GM13976 (cell line): ENCODE results near the gene CTAG1B.
"Not testable (repeated sequence)": the region's sequence is repeated elsewhere in the genome, so short reads cannot be mapped to it uniquely, and the experiment has no call there.

Experiments
- DNase-seq: peaks from one replicate; pipeline ENCODE4 v3.0.0; 2012; ENCODE audit warnings: low spot score
- in situ Hi-C: fragments of 300-500 bp; cut with MboI; formaldehyde crosslinking; loops from one replicate; pipeline ENCODE4 v1.12.0; 2022; ENCODE audit warnings: low sequenced_read_pairs, mixed read lengths, inconsistent platforms; ENCODE audit not compliant: unreplicated experiment
- TF ChIP-seq, protein P1 (sequence below): IDR thresholded peaks from 2 replicates; pipeline ENCODE4 v1.5.1; 2012; ENCODE audit warnings: borderline replicate concordance, mild to moderate bottlenecking; ENCODE audit not compliant: insufficient read depth; ENCODE audit errors: extremely low read depth, missing control alignments, control extremely low read depth

Gene CTAG1B

DNA sequence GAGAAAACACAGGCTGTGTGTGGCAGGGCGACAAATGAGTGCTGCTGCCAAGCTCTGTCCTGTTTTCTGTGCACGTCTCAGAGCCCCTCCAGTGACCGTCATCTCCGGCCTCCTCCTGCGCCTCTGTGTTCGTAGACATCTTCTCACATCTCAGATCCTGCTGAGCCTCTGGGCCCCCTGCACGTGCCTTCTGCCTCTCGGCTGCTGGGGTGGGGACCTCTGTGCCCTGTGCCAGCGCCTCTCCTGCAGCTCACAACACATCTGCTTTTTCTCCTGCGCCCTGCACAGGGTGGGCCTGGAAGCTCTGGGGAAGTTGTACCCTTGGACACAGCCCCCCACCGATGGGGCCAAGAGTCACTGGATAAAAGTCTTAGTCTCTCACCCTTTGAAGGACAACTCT lies 36.7 kb upstream of the CTAG1B start:
- no peak for DNase-seq
- in situ Hi-C loops, result no loop called here
- TF ChIP-seq, protein P1, sequence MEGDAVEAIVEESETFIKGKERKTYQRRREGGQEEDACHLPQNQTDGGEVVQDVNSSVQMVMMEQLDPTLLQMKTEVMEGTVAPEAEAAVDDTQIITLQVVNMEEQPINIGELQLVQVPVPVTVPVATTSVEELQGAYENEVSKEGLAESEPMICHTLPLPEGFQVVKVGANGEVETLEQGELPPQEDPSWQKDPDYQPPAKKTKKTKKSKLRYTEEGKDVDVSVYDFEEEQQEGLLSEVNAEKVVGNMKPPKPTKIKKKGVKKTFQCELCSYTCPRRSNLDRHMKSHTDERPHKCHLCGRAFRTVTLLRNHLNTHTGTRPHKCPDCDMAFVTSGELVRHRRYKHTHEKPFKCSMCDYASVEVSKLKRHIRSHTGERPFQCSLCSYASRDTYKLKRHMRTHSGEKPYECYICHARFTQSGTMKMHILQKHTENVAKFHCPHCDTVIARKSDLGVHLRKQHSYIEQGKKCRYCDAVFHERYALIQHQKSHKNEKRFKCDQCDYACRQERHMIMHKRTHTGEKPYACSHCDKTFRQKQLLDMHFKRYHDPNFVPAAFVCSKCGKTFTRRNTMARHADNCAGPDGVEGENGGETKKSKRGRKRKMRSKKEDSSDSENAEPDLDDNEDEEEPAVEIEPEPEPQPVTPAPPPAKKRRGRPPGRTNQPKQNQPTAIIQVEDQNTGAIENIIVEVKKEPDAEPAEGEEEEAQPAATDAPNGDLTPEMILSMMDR, result no peak

DNA sequence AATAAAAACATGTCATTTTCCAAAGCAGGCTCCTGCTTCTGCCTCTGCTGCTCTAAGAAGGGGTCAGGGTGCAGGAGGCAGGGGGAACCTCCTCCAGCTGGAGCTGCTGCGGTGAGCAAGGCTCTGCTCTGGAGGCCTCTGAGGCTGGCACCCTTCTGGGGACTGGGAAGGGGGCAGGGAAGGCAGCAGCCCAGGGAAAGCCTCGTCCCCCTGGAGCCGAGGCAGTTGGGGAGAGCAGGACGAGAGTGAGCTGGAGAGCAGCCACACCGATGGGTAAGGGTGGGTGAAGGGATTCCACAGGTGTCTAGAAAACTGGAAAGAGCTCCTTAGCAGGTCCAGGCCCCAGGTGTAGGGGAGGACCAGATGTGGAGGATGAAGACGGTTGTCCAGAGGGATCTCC lies 36.3 kb upstream of the CTAG1B start:
- TF ChIP-seq, protein P1, result no peak
- in situ Hi-C loops, result no loop called here

DNA sequence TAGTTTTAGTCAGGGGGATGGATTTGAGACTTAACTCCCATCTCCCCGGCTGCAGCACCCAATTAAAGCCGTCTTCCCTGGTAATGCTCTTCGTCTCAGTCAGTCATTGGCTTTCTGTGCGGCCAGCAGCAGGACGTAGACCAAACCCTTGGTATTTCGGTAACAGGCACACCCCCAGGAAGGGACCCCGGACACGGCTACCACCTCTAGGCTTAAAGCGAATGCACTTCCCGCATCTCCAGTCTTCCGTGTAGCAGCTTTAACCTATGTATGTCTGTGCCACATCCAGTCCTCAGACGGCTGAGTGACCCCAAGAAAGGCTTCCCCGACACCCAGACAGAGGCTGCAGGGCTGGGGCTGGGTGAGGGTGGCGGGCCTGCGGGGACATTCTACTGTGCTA lies 35.8 kb upstream of the CTAG1B start:
- in situ Hi-C loops, result no loop called here
- TF ChIP-seq, protein P1, result no peak
- no peak for DNase-seq

More for the DNA sequence above, 36.3 kb upstream of the CTAG1B start:
- DNase-seq, result no peak

DNA sequence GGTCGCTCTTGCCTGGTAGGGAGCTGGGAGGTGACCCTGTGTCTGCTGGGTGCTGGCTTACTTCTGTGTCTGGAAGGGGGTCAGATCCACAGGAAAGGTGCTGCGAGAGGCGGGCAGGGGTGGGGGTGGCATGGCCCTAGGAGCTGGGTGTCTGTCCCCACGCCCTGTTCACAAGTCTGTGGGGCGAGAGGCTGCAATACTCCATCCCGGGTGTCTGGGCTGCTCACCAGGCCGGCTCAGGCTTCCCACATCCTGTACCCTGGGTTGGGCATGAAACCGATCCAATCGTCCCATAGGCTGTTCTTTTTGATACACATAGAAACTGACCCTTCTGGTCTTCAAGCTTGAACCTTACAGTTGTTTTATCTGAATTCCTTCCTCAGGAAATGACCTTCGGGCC lies 35.3 kb upstream of the CTAG1B start:
- no peak for DNase-seq
- TF ChIP-seq, protein P1, result no peak
- in situ Hi-C loops, result no loop called here

DNA sequence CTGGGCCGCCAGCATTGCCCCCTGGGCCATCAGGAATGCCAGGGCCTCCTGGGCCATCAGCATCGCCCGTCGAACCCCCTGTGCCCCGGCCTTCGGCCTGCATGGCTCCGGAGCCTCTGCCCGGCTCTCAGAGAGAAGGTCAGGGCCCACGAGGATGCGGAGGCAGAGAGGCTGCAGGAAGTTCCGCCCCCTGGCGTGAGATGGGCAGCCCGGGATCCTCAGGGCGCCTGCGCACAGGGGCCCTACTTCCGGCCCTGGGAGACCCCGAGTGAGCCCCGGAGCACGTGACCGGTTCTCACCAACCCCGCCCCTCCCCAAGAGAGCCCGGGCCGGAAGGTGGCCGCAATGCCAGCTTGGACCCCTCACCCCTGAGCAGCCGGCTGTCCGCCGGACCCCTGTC lies 34.3 kb upstream of the CTAG1B start, which contains the start of gene CTAG2:
CTAG2 (minus strand) TSS at position 167 of the 400 bp plus-strand sequence; CDS start at position 103, 64 bp downstream.
- DNase-seq, in situ Hi-C loops: not testable (repeated sequence)

DNA sequence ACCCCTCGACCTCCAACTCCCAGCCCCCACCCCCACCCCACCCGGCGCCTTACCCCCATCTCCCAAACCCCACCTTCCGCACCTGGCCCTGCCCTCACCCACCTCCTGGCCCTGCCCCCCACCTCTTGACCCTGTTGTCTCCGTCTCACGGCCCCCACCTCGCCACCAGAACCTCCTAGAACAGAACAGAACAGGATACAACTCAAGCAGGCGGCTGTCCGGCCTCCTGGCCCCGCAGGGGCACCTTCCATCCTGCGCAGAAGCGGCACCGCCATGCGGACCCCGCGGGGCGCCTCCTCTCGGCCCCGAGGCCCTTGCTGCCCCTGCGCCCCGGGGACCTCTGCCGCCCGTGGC lies 33.9 kb upstream of the CTAG1B start:
- no peak for DNase-seq
- TF ChIP-seq, protein P1, result no peak
- in situ Hi-C loops, result no loop called here

DNA sequence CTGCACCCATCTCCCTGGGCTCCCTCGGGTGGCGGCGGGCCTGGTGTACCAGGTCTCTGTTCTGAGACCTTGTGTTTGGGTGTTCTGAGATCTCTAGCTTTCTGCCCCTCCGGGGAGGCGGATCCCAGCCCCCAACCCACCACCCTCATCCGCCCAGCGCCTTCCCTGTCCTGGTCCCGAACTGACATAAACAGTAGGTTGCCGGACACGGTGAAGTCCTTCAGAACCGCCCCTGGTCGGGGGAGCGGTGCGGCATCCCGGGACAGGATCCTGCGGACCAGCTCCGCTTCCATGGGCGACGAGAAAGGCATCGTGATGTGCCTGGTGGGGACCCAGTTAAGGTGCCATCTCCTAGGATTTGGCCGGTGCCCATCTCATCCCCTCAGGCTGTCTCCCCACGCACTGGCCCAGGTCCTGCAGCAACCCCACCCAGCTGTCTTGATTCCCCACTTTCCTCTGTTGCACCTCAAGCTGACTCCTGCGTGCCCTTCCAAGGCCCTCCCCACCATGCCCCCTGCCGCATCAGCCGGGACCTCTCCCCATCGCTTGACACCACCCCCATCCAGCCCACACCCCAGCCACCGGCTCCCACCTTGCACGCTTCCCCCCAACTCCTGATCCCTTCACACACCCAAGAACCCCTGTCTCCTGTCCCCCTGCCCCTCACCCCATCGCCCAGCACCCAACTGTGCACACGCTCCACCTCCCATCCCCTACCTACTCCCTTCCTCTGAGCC lies 33.4 kb upstream of the CTAG1B start:
- in situ Hi-C loops, result no loop called here
- TF ChIP-seq, protein P1, result no peak
- no peak for DNase-seq
